Stomach (tissue), 9 donors: ENCODE measurements around the gene CPT1C. TPM values are rescaled to one million over a fixed set of nuclear protein-coding genes. Genes with fewer than 3 reads are reported as not detected.

ENCODE experiments used
- DNase-seq, 2 donors: peaks; one replicate each; pipeline versions ENCODE4 v3.0.0 to v3.0.0-alpha.2; 2013 to 2019
- H3K27ac ChIP-seq, 5 donors: fragments of 200-600 bp in 4 of 5; sonication (generic) in 4 of 5; one replicate each; pipeline ENCODE4 v1.5.1; 2013 to 2019; ENCODE audit warnings: mild to moderate bottlenecking in 1 of 5, moderate library complexity in 1 of 5
- H3K27me3 ChIP-seq, 3 donors: fragments of 200-600 bp; sonication (generic); one replicate each; pipeline ENCODE4 v1.5.1; 2017 to 2019; ENCODE audit warnings: mixed run types in 1 of 3
- H3K36me3 ChIP-seq, 4 donors: fragments of 200-600 bp; sonication (generic); 1 replicate in 3 of 4; 2 replicates in 1 of 4; pipeline ENCODE4 v1.5.1; 2016 to 2019
- H3K4me1 ChIP-seq, 4 donors: fragments of 200-600 bp; sonication (generic); one replicate each; pipeline ENCODE4 v1.5.1; 2016 to 2019
- H3K4me3 ChIP-seq, 4 donors: fragments of 200-600 bp; sonication (generic) in 3 of 4; one replicate each; pipeline ENCODE4 v1.5.1; 2016 to 2019; ENCODE audit warnings: mild to moderate bottlenecking in 1 of 4
- H3K9me3 ChIP-seq, 4 donors: fragments of 200-600 bp; sonication (generic); one replicate each; pipeline ENCODE4 v1.5.1; 2016 to 2019
- EP300 ChIP-seq: sonication (generic); formaldehyde crosslinking; IDR thresholded peaks from one replicate; pipeline ENCODE4 v1.6.1; 2017; ENCODE audit warnings: antibody characterized with exemption
- POLR2A ChIP-seq, 4 donors: fragments of 450-650 bp; IDR thresholded peaks; one replicate each; pipeline ENCODE4 v1.6.1; 2016; ENCODE audit warnings: antibody characterized with exemption in 4 of 4, control low read depth in 2 of 4, mild to moderate bottlenecking in 1 of 4, moderate library complexity in 1 of 4
- POLR2AphosphoS5 ChIP-seq, 3 donors: sonication (generic); formaldehyde crosslinking; IDR thresholded peaks; one replicate each; pipeline ENCODE4 v1.6.1; 2016; ENCODE audit warnings: antibody characterized with exemption in 3 of 3
- WGBS, 5 donors: extraction: QIAGEN DNeasy Blood & Tissue Kit in 3 of 5; methylation state at CpG; one replicate each; pipeline versions ENCODE4 v1.1.5 to v1.1.7; 2013 to 2018; 5-methylcytosine and 5-hydroxymethylcytosine counted together
- intact Hi-C: fragments of 100-400 bp; cut with DNase I; formaldehyde crosslinking; loops from one replicate; pipeline ENCODE4 v1.15.1; 2023; ENCODE audit warnings: low total_unique reads
- polyA plus RNA-seq, 3 donors: library from polyadenylated mRNA; stranded (reverse); fragments of 200-250 nt; gene quantifications; one replicate each; pipeline ENCODE4 v1.2.3, GENCODE V29; 2013
- total RNA-seq, 5 donors: library from RNA; depleted of rRNA; stranded (reverse); fragments of >200 nt; gene quantifications; one replicate each; pipeline versions ENCODE4 v1.1.0 to v1.2.3, GENCODE V29; 2014 to 2016
- TF ChIP-seq, protein P1 (sequence below), 7 experiments: fragments of 450-650 bp in 4 of 7; fragments of 200-600 bp in 3 of 7; sonication (generic) in 3 of 7; IDR thresholded peaks; one replicate each; pipeline ENCODE4 v1.5.1; 2016 to 2019; ENCODE audit warnings: antibody characterized with exemption in 7 of 7, control low read depth in 2 of 7, mild to moderate bottlenecking in 1 of 7
- donor health status: healthy with polysubstance abuse.
- donor health status: Bipolar disorder and iron deficiency.
- donor health status: healthy.

Gene CPT1C
- total and polyA plus RNA-seq, 8 donors, result 1.8 to 35.6 (median 3.1) TPM; not detected in 2

- no peak for DNase-seq
- TF ChIP-seq EP300 (no peak), POLR2AphosphoS5 (IDR thresholded peaks at IDR 0.05) (no peak), POLR2A (IDR thresholded peaks at IDR 0.05) (no peak)
- TF ChIP-seq, protein P1, sequence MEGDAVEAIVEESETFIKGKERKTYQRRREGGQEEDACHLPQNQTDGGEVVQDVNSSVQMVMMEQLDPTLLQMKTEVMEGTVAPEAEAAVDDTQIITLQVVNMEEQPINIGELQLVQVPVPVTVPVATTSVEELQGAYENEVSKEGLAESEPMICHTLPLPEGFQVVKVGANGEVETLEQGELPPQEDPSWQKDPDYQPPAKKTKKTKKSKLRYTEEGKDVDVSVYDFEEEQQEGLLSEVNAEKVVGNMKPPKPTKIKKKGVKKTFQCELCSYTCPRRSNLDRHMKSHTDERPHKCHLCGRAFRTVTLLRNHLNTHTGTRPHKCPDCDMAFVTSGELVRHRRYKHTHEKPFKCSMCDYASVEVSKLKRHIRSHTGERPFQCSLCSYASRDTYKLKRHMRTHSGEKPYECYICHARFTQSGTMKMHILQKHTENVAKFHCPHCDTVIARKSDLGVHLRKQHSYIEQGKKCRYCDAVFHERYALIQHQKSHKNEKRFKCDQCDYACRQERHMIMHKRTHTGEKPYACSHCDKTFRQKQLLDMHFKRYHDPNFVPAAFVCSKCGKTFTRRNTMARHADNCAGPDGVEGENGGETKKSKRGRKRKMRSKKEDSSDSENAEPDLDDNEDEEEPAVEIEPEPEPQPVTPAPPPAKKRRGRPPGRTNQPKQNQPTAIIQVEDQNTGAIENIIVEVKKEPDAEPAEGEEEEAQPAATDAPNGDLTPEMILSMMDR (IDR thresholded peaks at IDR 0.05), result no peak
- no peak overlapping the region for H3K27ac ChIP-seq
- H3K27me3 ChIP-seq, result no peaks in the 10 kb centered on the region
- WGBS, 5 donors, result 84 to 92% (median 87%) methylated on average over 9 of the region's 9 CpGs
- intact Hi-C loops, result no loop called here
- peaks cover 0 to 3% (median 0%) of the 10 kb centered on the region in 4 donors for H3K4me1 ChIP-seq
- H3K4me3 ChIP-seq, result no peak overlapping the region
- no peaks in the 10 kb centered on the region for H3K9me3 ChIP-seq
- no peaks in the 10 kb centered on the region for H3K36me3 ChIP-seq
These were observed 50.4 kb downstream of the CPT1C start for GRCh38 chr19:49741210-49741844.

DNA sequence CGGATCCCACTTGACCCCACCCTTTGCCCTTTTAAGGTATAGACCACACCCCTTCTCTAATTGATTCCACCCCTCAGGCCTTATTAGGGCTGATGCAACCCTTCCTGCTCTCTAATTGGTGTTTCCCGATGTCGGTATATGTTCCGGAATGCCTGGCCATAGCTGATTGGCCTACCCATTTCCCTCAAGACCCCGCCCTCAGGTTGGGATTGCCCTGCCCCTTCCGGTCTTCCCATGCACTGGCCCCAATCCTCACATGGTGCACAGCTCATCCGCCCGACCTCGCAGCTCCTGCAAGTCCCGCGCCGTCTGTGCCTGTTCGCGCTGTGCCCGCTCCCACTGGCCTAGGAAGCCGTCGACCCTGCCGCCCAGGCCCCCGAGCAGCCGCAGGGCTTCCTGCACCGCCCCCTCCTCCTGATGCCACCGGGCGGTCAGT, 54.0 kb downstream of the CPT1C start:
- Histone ChIP-seq H3K27me3 (no peaks in the 10 kb centered on the region), H3K9me3 (no peaks in the 10 kb centered on the region), H3K4me1 (peaks cover 0 to 3% (median 0%) of the 10 kb centered on the region in 4 donors), H3K4me3 (no peak overlapping the region), H3K27ac (no peak overlapping the region), H3K36me3 (no peaks in the 10 kb centered on the region)
- 92 to 94% (median 94%) methylated on average over 23 of the region's 23 CpGs for WGBS, 5 donors
- intact Hi-C loops, result no loop called here
- DNase-seq, result no peak
- TF ChIP-seq POLR2A (IDR thresholded peaks at IDR 0.05), result no peak
- TF ChIP-seq, protein P1 (IDR thresholded peaks at IDR 0.05), result no peak
- no peak for TF ChIP-seq EP300
- no peak for TF ChIP-seq POLR2AphosphoS5 (IDR thresholded peaks at IDR 0.05)

DNA sequence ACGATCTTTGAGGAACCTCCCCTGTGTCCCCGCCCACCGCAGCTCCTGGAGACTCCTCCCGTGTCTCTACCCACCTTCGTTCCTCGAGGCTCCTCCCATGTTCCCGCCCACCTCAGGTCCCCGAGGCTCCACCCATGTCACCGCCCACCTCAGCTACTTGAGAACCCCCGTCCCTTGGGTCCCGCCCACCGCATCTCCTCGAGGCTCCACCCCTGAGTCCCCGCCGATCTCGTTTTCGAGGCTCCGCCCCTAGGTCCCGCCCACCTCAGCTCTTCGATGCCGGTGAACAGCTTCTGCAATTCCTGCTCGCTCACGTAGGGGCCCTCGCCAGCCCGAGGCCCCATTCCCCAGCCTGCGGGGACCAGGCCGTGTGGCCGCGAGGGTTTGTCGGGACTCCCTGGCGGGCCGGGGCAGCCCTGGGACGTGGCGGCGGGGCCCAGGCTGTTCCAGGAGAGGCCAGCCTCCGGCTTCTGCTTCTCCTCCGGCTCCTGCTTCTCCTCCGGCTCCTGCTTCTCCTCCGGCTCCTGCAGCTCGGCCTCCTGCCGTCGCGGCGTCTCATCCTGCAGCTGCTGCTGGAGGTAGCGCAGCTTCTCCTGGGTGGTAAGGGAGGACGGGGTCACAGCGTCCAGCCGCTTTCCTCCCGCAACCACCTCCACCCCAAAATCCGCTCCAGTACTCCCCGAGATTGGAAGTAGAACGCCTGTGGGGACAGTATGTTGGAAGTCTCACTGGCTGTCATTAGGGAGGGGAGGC, 55.5 kb downstream of the CPT1C start:
- intact Hi-C loops, result no loop called here
- TF ChIP-seq, protein P1 (IDR thresholded peaks at IDR 0.05), result no peak
- no peak for TF ChIP-seq EP300
- TF ChIP-seq POLR2AphosphoS5 (IDR thresholded peaks at IDR 0.05), result no peak
- no peak for TF ChIP-seq POLR2A (IDR thresholded peaks at IDR 0.05)
- Histone ChIP-seq H3K27ac (no peak overlapping the region), H3K4me3 (no peak overlapping the region), H3K36me3 (no peaks in the 10 kb centered on the region), H3K9me3 (no peaks in the 10 kb centered on the region), H3K27me3 (no peaks in the 10 kb centered on the region), H3K4me1 (peaks cover 0 to 3% (median 0%) of the 10 kb centered on the region in 4 donors)
- peak; percentile 29 to 63 for DNase-seq
- 48 to 60% (median 50%) methylated on average over 46 to 52 of the region's 52 CpGs for WGBS, 5 donors

GRCh38 chr19:49749055-49749716, 58.3 kb downstream of the CPT1C start:
- intact Hi-C loops, result no loop called here

More at GRCh38 chr19:49749055-49749716, 58.3 kb downstream of the CPT1C start:
- H3K36me3 ChIP-seq, result no peaks in the 10 kb centered on the region
- no peaks in the 10 kb centered on the region for H3K9me3 ChIP-seq
- no peak for DNase-seq
- no peak overlapping the region for H3K27ac ChIP-seq
- no peak for TF ChIP-seq POLR2AphosphoS5 (IDR thresholded peaks at IDR 0.05)
- no peak overlapping the region for H3K4me3 ChIP-seq
- peaks cover 0 to 3% (median 0%) of the 10 kb centered on the region in 4 donors for H3K4me1 ChIP-seq
- 77 to 85% (median 79%) methylated on average over 6 of the region's 6 CpGs for WGBS, 5 donors
- no peaks in the 10 kb centered on the region for H3K27me3 ChIP-seq
